Fibroblast of skin of scalp (primary cell): ENCODE data around the gene FSCN2.
"Not testable (repeated sequence)": the region's sequence is repeated elsewhere in the genome, so short reads cannot be mapped to it uniquely, and the experiment has no call there.

ENCODE experiments used
- DNase-seq: peaks from one replicate; pipeline ENCODE4 v3.0.0-alpha.2; 2013

FSCN2 gene

GRCh38 chr17:81578561-81579225, 50.5 kb downstream of the FSCN2 start:
- no peak for DNase-seq

- DNase-seq, result no peak
Observed at GRCh38 chr17:81579298-81579697, 51.1 kb downstream of the FSCN2 start.

- DNase-seq, result peak; percentile 64
Observed at GRCh38 chr17:81579821-81580321, 51.7 kb downstream of the FSCN2 start.

GRCh38 chr17:81580481-81580880, 52.3 kb downstream of the FSCN2 start:
- no peak for DNase-seq

- DNase-seq, result no peak
Observed at GRCh38 chr17:81581758-81582157, 53.6 kb downstream of the FSCN2 start.

GRCh38 chr17:81582341-81582740, 54.2 kb downstream of the FSCN2 start:
- peak; percentile 60 for DNase-seq

- DNase-seq, result no peak
Observed at GRCh38 chr17:81582749-81583148, 54.6 kb downstream of the FSCN2 start.

- no peak for DNase-seq
Observed at GRCh38 chr17:81583589-81584342, 55.6 kb downstream of the FSCN2 start.

- not testable (repeated sequence) for DNase-seq
Observed at GRCh38 chr17:81584771-81585170, 56.6 kb downstream of the FSCN2 start.

GRCh38 chr17:81586096-81586495, 57.9 kb downstream of the FSCN2 start:
- DNase-seq, result peak; percentile 42
